NCI-H345 treated with DMSO at 0.1 percent for 48 hours (cell line): ENCODE measurements around the gene CNPY1.

Source experiments
- DNase-seq: peaks from one replicate; lab custom pipeline; 2025; ENCODE audit not compliant: unreplicated experiment; lab: John Stamatoyannopoulos, UW

CNPY1 gene

GRCh38 chr7:155514296-155514695 is 32.1 kb downstream of the CNPY1 start:
- no peak for DNase-seq

GRCh38 chr7:155513543-155514285 is 32.6 kb downstream of the CNPY1 start:
- DNase-seq, result no peak

GRCh38 chr7:155512246-155512887 is 34.0 kb downstream of the CNPY1 start:
- no peak for DNase-seq

- DNase-seq, result no peak
Observed at GRCh38 chr7:155511702-155511996, 34.7 kb downstream of the CNPY1 start.

- DNase-seq, result no peak
Observed at GRCh38 chr7:155510975-155511701, 35.2 kb downstream of the CNPY1 start.

- no peak for DNase-seq
Observed at GRCh38 chr7:155509725-155510551, 36.4 kb downstream of the CNPY1 start.

GRCh38 chr7:155509359-155509724 is 37.0 kb downstream of the CNPY1 start:
- no peak for DNase-seq

- DNase-seq, result no peak
Observed at GRCh38 chr7:155508376-155509358, 37.7 kb downstream of the CNPY1 start.

- DNase-seq, result no peak
Observed at GRCh38 chr7:155507576-155507975, 38.8 kb downstream of the CNPY1 start.

GRCh38 chr7:155506854-155507337 is 39.5 kb downstream of the CNPY1 start:
- no peak for DNase-seq

GRCh38 chr7:155505422-155505793 is 41.0 kb downstream of the CNPY1 start:
- DNase-seq, result no peak

- no peak for DNase-seq
Observed at GRCh38 chr7:155497149-155497901, 49.0 kb downstream of the CNPY1 start.

- no peak for DNase-seq
Observed at GRCh38 chr7:155496267-155497005, 49.9 kb downstream of the CNPY1 start.

GRCh38 chr7:155495440-155496248 is 50.7 kb downstream of the CNPY1 start:
- no peak for DNase-seq

GRCh38 chr7:155494551-155494950 is 51.8 kb downstream of the CNPY1 start:
- DNase-seq, result no peak

- DNase-seq, result no peak
Observed at GRCh38 chr7:155493744-155494538, 52.4 kb downstream of the CNPY1 start.

GRCh38 chr7:155491812-155492211 is 54.5 kb downstream of the CNPY1 start:
- DNase-seq, result no peak
